Measurements from ENCODE around the gene OXSR1.

DNA sequence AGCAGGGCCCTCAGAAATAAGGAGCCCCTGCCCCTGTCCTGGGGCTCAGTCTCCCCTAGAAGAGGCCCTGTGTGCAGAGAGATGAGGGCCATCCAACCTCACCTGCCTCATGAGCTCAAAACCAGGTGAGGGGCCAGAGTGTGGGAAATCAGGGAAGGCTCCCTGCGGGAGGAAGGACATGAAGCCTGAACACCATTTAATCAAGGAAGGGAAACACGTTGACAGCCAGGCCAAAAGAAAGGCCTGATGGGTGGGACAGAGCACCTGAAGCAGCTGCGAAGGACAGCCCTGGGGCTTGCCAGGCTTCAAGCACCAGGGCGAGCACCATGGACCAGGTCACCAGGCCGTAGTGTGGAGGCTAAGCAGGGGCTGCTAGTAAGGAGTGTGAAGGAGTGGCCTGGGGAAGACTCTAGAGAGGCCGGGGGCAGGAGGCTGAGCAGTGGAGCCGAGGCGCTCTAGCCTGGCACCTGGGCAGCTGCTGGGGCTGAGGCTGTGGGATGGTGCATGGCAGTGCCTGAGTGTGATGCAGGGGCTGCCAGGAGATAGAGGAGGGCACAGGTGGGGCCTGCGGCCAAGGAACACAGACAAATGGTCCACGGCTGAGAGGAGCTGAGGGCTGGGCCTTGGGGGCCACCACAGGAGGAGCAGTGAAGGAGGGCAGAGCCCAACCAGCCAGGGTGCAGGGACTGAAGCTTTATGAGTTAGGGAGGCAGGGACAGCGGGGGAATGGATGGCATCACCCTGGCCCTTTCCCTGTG lies 44.5 kb upstream of the OXSR1 start:
- TF ChIP-seq, protein P1, sequence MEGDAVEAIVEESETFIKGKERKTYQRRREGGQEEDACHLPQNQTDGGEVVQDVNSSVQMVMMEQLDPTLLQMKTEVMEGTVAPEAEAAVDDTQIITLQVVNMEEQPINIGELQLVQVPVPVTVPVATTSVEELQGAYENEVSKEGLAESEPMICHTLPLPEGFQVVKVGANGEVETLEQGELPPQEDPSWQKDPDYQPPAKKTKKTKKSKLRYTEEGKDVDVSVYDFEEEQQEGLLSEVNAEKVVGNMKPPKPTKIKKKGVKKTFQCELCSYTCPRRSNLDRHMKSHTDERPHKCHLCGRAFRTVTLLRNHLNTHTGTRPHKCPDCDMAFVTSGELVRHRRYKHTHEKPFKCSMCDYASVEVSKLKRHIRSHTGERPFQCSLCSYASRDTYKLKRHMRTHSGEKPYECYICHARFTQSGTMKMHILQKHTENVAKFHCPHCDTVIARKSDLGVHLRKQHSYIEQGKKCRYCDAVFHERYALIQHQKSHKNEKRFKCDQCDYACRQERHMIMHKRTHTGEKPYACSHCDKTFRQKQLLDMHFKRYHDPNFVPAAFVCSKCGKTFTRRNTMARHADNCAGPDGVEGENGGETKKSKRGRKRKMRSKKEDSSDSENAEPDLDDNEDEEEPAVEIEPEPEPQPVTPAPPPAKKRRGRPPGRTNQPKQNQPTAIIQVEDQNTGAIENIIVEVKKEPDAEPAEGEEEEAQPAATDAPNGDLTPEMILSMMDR (IDR thresholded peaks at IDR 0.05; ENCODE audit: borderline replicate concordance, extremely low read depth, low read length, poor library complexity, severe bottlenecking): no peak
- no peak for TF ChIP-seq EZH2 (IDR thresholded peaks at IDR 0.05; ENCODE audit: borderline replicate concordance, low read depth, low read length, severe bottlenecking)
